Panc1 (cell line): Measurements from ENCODE around the gene ZNF835.

ENCODE experiments used
- CTCF ChIP-seq: fragments of 450-650 bp; IDR thresholded peaks from 2 replicates; pipeline ENCODE4 v1.5.1; 2017; ENCODE audit warnings: mild to moderate bottlenecking
- POLR2AphosphoS5 ChIP-seq: IDR thresholded peaks from 2 replicates; pipeline ENCODE4 v1.6.1; 2012; ENCODE audit warnings: mild to moderate bottlenecking, low read depth, low read length, moderate library complexity
- REST ChIP-seq, 2 experiments: IDR thresholded peaks; 2 replicates each; pipeline ENCODE4 v1.6.1; 2011 to 2012; ENCODE audit warnings: low read depth in 2 of 2, control low read depth in 1 of 2, low read length in 1 of 2, mild to moderate bottlenecking in 1 of 2, moderate library complexity in 1 of 2; ENCODE audit not compliant: insufficient read depth in 1 of 2
- SIN3A ChIP-seq: IDR thresholded peaks from 2 replicates; pipeline ENCODE4 v1.6.1; 2012; ENCODE audit warnings: low read depth, mild to moderate bottlenecking, low read length, moderate library complexity, borderline replicate concordance; ENCODE audit not compliant: insufficient read depth
- TCF7L2 ChIP-seq: IDR thresholded peaks from 2 replicates; pipeline ENCODE4 v1.6.1; 2011; ENCODE audit warnings: mild to moderate bottlenecking, low read depth, low read length, inconsistent platforms

- no peak for TF ChIP-seq CTCF
- no peak for TF ChIP-seq POLR2AphosphoS5
- TF ChIP-seq SIN3A = no peak
- no peak for TF ChIP-seq REST (IDR thresholded peaks at IDR 0.05; ENCODE audit: insufficient read depth in 1 of 2, low read depth in 2 of 2, low read length in 1 of 2)
- no peak for TF ChIP-seq TCF7L2
Measured at GRCh38 chr19:56643460-56643955, 28.0 kb downstream of the ZNF835 start.
